Hepatocyte (in vitro differentiated cells): ENCODE measurements around the gene KIF1C. TPM values are rescaled to one million over a fixed set of nuclear protein-coding genes. Genes with fewer than 3 reads are reported as not detected.

Source experiments
- DNase-seq: peaks from one replicate; pipeline ENCODE4 v3.0.0-alpha.2; 2016; ENCODE audit warnings: low spot score
- H2AFZ ChIP-seq: fragments of 200-600 bp; sonication (generic); 2 replicates; pipeline ENCODE4 v1.6.0; 2016; ENCODE audit warnings: antibody characterized with exemption, mild to moderate bottlenecking
- H3K27ac ChIP-seq: fragments of 200-600 bp; sonication (generic); 2 replicates; pipeline ENCODE4 v1.5.1; 2016; ENCODE audit warnings: mild to moderate bottlenecking
- H3K27me3 ChIP-seq: fragments of 200-600 bp; sonication (generic); 2 replicates; pipeline ENCODE4 v1.6.1; 2016
- H3K36me3 ChIP-seq: fragments of 200-600 bp; sonication (generic); replicated peaks from 2 replicates; pipeline ENCODE4 v1.5.1; 2016; ENCODE audit warnings: low read depth; ENCODE audit not compliant: insufficient read depth
- H3K4me1 ChIP-seq: fragments of 200-600 bp; sonication (generic); 2 replicates; pipeline ENCODE4 v1.5.1; 2016; ENCODE audit warnings: mild to moderate bottlenecking, moderate library complexity; ENCODE audit not compliant: insufficient read depth
- H3K4me2 ChIP-seq: fragments of 200-600 bp; sonication (generic); 2 replicates; pipeline ENCODE4 v1.6.0; 2016
- H3K4me3 ChIP-seq: fragments of 200-600 bp; sonication (generic); 2 replicates; pipeline ENCODE4 v1.5.1; 2016; ENCODE audit warnings: mild to moderate bottlenecking
- H3K79me2 ChIP-seq: fragments of 200-600 bp; sonication (generic); 2 replicates; pipeline ENCODE4 v1.6.0; 2017; ENCODE audit warnings: mild to moderate bottlenecking
- H3K9me2 ChIP-seq: fragments of 200-600 bp; sonication (generic); replicated peaks from 2 replicates; pipeline ENCODE4 v1.6.0; 2017; ENCODE audit warnings: mild to moderate bottlenecking; ENCODE audit not compliant: insufficient read depth
- H3K9me3 ChIP-seq: fragments of 200-600 bp; sonication (generic); 2 replicates; pipeline ENCODE4 v1.5.1; 2016; ENCODE audit warnings: low read depth, mild to moderate bottlenecking
- H4K20me1 ChIP-seq: fragments of 200-600 bp; sonication (generic); 2 replicates; pipeline ENCODE4 v1.6.0; 2016; ENCODE audit warnings: mild to moderate bottlenecking; ENCODE audit not compliant: insufficient read depth, poor library complexity, severe bottlenecking
- CTCF ChIP-seq: fragments of 200-600 bp; sonication (generic); IDR thresholded peaks from 2 replicates; pipeline ENCODE4 v1.5.1; 2016; ENCODE audit warnings: antibody characterized with exemption, mild to moderate bottlenecking; ENCODE audit not compliant: poor library complexity
- EZH2 ChIP-seq: fragments of 200-600 bp; sonication (generic); IDR thresholded peaks from 2 replicates; pipeline ENCODE4 v1.6.1; 2016; ENCODE audit warnings: antibody characterized with exemption, mild to moderate bottlenecking, borderline replicate concordance
- EZH2phosphoT487 ChIP-seq: fragments of 200-600 bp; sonication (generic); IDR thresholded peaks from one replicate; pipeline ENCODE4 v1.6.1; 2018; ENCODE audit warnings: antibody characterized with exemption, mild to moderate bottlenecking, low read depth, moderate library complexity; ENCODE audit not compliant: unreplicated experiment, severe bottlenecking
- WGBS: methylation state at CpG from one replicate; pipeline ENCODE4 v1.1.6; 2016; ENCODE audit warnings: low lambda C conversion rate; ENCODE audit errors: missing lambda C conversion rate; 5-methylcytosine and 5-hydroxymethylcytosine counted together
- polyA plus RNA-seq: library from polyadenylated mRNA; unstranded; fragments of >200 nt; fragmentation: Nextera tagmentation; extraction: Ambion mirVana; gene quantifications from 2 replicates; pipeline ENCODE4 v1.2.1, GENCODE V29; 2016
- total RNA-seq: library from RNA; depleted of rRNA; stranded (reverse); fragments of >200 nt; gene quantifications from 2 replicates; pipeline ENCODE4 v1.2.3, GENCODE V29; 2014

KIF1C gene
- total and polyA plus RNA-seq, 2 experiments from 2014 or later = 59.4 to 75.9 TPM

- peaks cover 28% of the 10 kb centered on the region for H3K79me2 ChIP-seq
- no peaks in the 10 kb centered on the region for H3K36me3 ChIP-seq
- TF ChIP-seq EZH2 (no peak), CTCF (no peak), EZH2phosphoT487 (no peak)
- peak overlapping the region; percentile 72 for H2AFZ ChIP-seq
- peaks cover 12% of the 10 kb centered on the region for H4K20me1 ChIP-seq
- H3K9me2 ChIP-seq = no peaks in the 10 kb centered on the region
- 0% methylated on average over 15 of the region's 55 CpGs for WGBS
- DNase-seq = no peak
- H3K4me1 ChIP-seq = peaks cover 18% of the 10 kb centered on the region
- peak overlapping the region; percentile 87 for H3K27ac ChIP-seq
- peak overlapping the region; percentile 98 for H3K4me3 ChIP-seq
- H3K9me3 ChIP-seq = no peaks in the 10 kb centered on the region
- H3K27me3 ChIP-seq = no peaks in the 10 kb centered on the region
- peak overlapping the region; percentile 94 for H3K4me2 ChIP-seq
Measured at GRCh38 chr17:4998027-4998731, 429 bp downstream of the KIF1C start.

- Histone ChIP-seq H3K9me2 (no peaks in the 10 kb centered on the region), H3K4me2 (peak overlapping the region; percentile 94), H3K79me2 (peaks cover 28% of the 10 kb centered on the region), H3K4me1 (peaks cover 18% of the 10 kb centered on the region), H3K36me3 (no peaks in the 10 kb centered on the region), H3K27me3 (no peaks in the 10 kb centered on the region), H2AFZ (no peak overlapping the region), H3K9me3 (no peaks in the 10 kb centered on the region), H3K27ac (peak overlapping the region; percentile 87), H3K4me3 (peak overlapping the region; percentile 98), H4K20me1 (peaks cover 12% of the 10 kb centered on the region)
- DNase-seq = peak; percentile 80
- TF ChIP-seq EZH2 (no peak), CTCF (no peak), EZH2phosphoT487 (no peak)
- 16% methylated on average over 13 of the region's 14 CpGs for WGBS
Measured at GRCh38 chr17:4998732-4999429, 1.1 kb downstream of the KIF1C start.

DNA sequence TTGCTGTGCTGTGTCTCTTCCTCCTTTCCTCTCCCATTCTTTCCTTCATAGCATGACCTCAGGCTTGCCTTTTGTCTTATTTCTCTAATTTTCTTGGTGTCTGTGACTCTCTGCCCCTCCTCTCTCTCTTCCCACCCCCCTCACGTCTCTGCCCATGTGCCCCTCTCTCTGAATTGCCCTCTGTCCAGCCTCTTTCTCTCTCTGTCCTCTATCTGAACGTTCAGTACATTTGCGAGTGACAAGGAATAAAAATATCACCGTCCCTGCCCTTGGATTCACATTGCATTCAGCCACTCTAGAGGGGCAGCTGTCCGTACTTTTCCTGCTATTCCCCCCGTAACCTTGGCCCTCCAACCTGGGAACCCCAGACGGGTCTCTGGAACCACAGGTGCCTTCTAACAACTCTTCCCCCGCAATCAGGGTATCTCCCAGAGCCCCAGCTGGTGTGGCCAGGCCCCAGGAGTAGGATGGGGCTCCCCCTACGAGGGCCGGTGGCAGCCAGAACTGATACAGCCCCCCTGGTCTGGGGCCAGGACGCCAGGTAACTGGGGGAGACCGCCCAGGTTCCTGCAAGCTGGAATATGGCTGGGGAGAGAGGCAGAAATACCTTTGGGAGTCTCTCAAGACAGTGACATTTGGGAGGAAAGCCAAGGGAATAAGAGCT lies 1.8 kb downstream of the KIF1C start:
- Histone ChIP-seq H3K4me2 (peak overlapping the region; percentile 94), H3K4me3 (peak overlapping the region; percentile 34), H2AFZ (no peak overlapping the region), H3K9me3 (no peaks in the 10 kb centered on the region), H3K36me3 (no peaks in the 10 kb centered on the region), H3K9me2 (no peaks in the 10 kb centered on the region), H4K20me1 (peaks cover 12% of the 10 kb centered on the region), H3K27me3 (no peaks in the 10 kb centered on the region), H3K79me2 (peaks cover 28% of the 10 kb centered on the region), H3K4me1 (peaks cover 18% of the 10 kb centered on the region), H3K27ac (peak overlapping the region; percentile 87)
- DNase-seq = no peak
- 69% methylated on average over 12 of the region's 12 CpGs for WGBS
- no peak for TF ChIP-seq EZH2
- no peak for TF ChIP-seq EZH2phosphoT487
- no peak for TF ChIP-seq CTCF
